M059J (cell line): ENCODE data around the gene GOLGA6L4. TPM values are rescaled to one million over a fixed set of nuclear protein-coding genes. Genes with fewer than 3 reads are reported as not detected.
"Not testable (repeated sequence)": the region's sequence is repeated elsewhere in the genome, so short reads cannot be mapped to it uniquely, and the experiment has no call there.

Experiments
- DNase-seq: peaks from one replicate; pipeline ENCODE4 v3.0.0-alpha.2; 2012; ENCODE audit warnings: low read depth
- total RNA-seq: library from RNA; depleted of rRNA; stranded (reverse); fragments of >200 nt; shearing (Covaris generic); gene quantifications from 2 replicates; pipeline ENCODE4 v1.2.3, GENCODE V29; 2014; rRNA removed

Gene GOLGA6L4, protein sequence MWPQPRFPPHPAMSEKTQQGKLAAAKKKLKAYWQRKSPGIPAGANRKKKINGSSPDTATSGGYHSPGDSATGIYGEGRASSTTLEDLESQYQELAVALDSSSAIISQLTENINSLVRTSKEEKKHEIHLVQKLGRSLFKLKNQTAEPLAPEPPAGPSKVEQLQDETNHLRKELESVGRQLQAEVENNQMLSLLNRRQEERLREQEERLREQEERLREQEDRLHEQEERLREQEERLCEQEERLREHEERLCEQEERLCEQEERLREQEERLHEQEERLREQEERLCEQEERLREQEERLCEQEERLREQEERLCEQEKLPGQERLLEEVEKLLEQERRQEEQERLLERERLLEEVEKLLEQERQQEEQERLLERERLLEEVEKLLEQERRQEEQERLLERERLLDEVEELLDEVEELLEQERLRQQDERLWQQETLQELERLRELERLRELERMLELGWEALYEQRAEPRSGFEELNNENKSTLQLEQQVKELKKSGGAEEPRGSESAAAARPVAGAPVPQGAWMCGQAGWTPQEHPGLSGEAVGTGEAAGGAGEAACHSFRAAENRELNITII
- not detected in 2 replicates for total RNA-seq

DNA sequence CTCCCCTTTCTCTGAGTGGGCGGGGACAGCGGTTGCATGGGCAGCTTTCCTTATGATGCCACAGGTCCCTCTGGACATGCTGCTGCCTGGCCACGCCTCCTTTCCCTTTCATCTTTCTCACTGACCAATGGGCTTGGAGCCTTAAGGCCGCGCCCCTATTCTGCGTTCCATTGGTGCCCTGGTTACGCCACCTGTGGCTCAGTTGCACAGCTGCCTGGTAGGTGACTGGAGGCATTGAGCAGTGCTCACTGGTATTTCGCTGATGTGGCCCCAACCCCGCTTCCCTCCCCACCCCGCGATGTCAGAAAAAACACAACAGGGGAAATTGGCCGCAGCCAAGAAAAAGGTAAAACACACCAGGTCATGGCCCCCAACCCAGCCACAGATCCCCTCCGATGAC lies at the start of gene GOLGA6L4:
GOLGA6L4 (plus strand) TSS at position 201 of the 400 bp plus-strand sequence; CDS start at position 263, 62 bp downstream.
- DNase-seq, result not testable (repeated sequence)

DNA sequence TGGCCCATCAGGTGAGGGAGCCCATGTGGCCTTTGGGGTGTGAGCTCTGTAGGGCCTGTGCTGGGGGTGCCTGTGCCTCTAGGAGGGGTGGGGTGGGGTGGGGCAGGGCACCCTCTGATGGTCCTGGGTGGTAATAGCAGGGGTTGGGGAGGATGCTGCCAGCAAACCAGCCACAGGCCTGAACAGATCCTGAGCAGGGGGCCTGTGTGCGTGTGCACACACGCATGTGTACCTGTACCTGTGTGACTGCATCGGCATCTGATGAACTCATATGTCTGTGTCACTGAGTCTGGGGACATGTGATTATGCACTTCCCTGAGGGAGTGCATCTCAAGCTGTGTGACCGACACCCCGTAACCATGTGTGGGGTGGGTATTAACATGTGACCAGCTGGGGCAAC lies 42.6 kb upstream of the GOLGA6L4 start:
- not testable (repeated sequence) for DNase-seq

DNA sequence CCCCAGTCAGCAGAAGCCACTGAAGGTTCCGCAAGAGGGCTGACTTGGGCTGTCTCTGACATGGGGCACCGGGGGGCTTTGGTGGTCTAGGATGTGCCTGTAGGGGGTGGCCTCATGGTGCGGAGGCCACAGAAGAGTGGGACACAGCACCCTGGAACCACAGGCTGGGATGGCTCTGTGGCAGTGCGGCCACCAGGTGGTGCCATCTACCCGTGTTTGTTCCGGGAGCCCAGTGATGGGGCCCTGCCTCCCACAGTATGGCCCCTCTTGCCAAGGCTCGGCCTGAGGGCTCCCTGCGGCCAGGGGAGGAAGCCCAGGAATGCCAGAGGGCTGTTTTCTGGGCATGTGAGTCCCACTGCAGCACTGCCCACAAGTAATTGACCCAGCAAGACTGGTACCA lies 40.0 kb upstream of the GOLGA6L4 start:
- DNase-seq, result not testable (repeated sequence)

DNA sequence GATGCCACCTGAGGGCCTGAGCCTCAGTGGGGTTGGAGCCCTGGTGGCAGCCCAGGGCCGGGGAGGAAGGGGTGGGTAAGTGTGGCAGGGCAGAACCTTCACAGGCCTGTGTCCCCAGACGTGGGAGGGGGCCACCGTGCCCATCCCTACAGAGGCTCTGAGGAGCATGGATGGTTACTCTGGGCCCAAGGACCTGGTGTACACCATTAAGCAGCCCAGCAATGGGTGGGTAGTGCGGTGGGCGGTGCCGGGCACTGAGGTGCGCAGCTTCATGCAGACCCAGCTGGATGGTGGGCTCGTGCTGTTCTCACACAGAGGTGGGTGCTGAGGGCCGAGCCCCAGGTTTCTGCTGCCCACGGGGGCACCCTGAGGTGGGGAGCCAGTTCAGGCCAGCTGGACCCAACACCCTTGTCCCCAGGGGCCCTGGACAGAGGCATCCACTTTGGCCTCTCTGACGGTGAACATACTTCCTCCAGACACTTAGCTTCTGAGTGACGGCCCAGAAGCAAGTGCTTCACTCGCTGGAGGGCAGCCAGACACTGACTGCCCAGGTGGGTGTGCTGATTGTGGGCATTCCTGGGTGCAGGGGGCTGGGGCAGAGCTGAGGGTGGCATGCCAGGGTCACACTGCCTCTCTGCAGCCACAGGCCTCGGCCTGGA lies 38.9 kb upstream of the GOLGA6L4 start:
- not testable (repeated sequence) for DNase-seq

DNA sequence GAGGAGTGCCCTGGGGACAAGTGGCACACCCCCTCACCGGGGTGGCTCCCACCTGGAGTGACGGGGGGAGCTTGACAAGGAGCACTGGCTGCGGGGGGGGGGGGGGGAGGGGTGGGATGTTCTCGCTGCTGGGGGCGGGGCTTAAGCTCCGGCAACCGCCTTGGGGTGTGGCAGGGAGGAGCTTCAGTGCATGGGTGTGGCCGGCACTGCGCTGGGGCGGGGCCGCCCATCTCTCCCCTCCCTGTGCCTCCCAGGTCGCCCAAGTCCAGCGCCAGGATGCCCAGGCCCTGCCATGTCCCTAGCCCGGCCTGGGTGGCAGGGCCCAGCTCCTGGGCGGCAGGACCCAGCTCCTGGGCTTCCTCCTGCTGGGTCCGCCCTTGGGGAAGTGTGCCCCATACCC lies 35.7 kb upstream of the GOLGA6L4 start:
- DNase-seq, result not testable (repeated sequence)

DNA sequence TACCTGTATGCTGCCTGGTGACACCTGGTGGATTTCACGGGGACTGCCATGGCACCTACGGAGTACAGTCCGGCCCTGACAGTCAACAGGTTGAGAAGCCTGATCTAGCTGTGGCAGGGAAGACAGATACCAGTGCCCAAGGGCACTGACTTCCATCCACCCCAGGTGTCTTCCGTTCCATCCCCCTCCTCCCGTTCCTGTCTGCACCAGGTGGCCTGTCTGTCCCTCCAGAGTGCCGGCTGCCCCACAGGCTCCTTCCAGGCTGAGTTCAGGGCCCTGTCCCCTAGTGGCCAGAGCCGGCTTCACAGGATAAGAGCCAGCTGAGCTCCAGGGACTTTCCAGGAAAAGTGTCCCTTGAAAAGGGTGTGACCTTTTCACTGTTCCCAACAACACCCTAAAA lies 10.9 kb downstream of the GOLGA6L4 start:
- DNase-seq, result not testable (repeated sequence)
